Urothelium cell line (cell line): ENCODE measurements around the gene TF.
"Not testable (repeated sequence)": the region's sequence is repeated elsewhere in the genome, so short reads cannot be mapped to it uniquely, and the experiment has no call there.

Source experiments
- DNase-seq: peaks from one replicate; pipeline ENCODE4 v3.0.0; 2011; ENCODE audit warnings: low spot score, mixed read lengths
- FAIRE-seq: peaks from 2 replicates; lab custom pipeline; 2011; peaks lifted over from hg19 to GRCh38; lab: Jason Lieb, UNC

The TF gene

GRCh38 chr3:133745981-133746711 is at the start of gene TF:
Gene TF (plus strand): TSS chr3:133746393. CDS start chr3:133746441, 48 bp downstream.
- FAIRE-seq (no peak), DNase-seq (no peak)

DNA sequence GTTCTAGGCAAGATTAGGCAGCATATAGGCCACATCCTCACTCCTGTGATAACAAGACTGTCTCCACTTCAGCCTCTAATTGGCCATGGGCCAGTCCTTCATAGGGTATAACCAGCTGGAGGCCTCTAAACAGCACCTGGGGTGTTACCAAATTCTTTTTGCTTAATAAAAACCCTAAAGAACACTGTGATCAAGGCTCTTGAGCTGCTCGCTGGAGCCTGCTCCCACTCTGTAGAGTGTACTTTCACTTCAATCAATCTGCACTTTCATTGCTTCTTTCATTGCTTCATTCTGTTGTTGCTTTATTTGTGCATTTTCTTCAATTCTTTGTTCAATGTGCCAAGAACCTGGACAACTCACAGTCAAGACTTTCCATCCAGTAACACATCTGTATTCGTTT is 48.2 kb upstream of the TF start:
- DNase-seq: no peak
- no peak for FAIRE-seq

DNA sequence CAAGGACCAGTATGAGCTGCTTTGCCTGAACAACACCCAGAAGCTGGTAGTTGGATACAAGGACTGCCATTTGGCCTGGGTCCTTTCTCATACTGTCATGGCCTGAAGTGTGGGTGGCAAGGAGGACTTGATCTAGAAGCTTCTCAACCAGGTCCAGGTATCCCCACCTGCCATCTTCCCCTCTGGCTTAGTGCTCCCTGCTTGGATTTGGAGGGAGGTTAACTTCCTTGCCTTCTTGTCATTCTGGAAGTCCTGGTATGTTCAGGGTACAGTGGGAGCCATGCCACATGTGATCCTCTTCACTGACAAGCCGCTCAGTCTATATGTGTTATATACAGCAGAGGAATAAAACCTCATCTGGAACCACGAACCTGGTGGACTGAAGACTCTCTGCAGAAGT is 46.7 kb upstream of the TF start:
- FAIRE-seq: no peak
- DNase-seq: no peak

DNA sequence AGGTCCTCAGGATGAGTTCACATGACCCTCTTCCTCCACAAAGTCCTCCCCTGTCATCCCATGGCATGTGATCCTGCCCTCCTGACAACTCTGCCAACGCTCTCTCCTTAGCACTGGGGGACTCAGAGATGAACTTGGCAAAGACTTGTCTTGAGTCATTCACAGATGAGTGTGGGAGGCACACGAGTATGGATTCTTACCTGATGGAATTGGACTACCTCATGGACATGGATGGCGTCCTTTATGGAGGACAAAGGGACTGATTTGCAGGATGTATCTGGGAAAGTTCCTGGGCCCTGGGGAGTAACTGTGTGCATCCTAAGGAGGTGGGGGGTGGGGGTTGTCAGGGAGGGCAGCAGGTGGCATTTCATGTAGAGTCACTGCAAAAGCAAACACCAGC is 46.3 kb upstream of the TF start:
- DNase-seq (no peak), FAIRE-seq (no peak)

DNA sequence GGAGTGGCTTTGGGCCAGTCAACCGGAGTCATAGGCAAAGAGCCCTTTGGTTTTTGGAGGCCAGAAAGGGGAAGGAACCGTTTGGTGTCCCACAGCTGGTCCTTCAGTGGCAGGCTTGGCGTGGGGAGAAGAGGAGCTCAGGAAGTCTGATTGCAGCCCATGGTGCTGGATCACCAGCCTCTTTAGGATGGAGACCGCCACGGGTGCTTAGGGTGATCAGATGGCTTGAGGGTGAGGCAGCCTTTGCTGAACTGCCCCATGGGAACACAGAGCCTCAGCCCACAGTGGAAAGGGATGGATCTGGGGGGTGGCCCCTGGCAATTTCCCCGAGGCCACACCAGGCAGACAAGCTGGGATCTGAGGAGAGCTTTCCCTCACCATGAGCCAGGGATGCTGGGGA is 45.8 kb upstream of the TF start:
- no peak for FAIRE-seq
- DNase-seq: no peak

GRCh38 chr3:133701435-133702358 is 44.5 kb upstream of the TF start:
- FAIRE-seq: no peak
- DNase-seq: no peak

DNA sequence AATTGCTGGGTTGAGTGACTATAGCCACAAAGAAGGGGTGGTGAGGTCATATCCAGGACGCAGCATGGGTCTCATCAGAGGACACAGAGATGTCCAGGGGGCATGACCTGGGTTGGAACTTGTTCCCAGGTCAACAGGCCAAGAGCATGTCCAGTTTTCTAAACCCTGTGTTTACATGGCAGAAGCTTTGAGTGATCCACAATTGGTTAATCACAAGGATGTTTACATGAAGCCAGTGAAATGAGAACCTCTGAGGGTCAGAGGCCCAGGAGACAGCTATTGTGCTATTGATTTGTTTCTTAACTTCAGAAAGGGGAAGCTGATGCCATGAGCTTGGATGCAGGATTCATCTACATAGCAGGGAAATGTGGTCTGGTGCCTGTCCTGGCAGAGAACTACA is 42.3 kb upstream of the TF start:
- DNase-seq (no peak), FAIRE-seq (no peak)

DNA sequence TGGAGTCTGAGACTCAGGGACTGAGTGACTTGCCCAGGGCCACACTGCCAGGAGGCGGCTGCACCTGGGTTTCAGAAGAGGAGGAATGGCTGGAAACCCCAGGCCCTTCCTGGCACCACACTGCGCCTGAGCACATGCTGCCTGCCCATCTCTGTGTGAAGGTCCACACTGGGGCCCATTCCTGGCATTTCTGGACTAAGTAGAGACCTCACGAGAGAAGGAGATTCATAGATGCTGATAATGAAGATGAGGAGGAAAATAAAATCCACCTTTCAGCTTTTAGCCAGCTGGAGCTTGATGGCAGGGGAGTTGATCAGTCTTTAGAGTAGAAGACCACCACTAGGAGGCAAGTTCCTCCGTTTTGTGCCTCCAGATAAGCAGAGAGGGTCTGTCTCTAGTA is 40.2 kb upstream of the TF start:
- DNase-seq (no peak), FAIRE-seq (no peak)

DNA sequence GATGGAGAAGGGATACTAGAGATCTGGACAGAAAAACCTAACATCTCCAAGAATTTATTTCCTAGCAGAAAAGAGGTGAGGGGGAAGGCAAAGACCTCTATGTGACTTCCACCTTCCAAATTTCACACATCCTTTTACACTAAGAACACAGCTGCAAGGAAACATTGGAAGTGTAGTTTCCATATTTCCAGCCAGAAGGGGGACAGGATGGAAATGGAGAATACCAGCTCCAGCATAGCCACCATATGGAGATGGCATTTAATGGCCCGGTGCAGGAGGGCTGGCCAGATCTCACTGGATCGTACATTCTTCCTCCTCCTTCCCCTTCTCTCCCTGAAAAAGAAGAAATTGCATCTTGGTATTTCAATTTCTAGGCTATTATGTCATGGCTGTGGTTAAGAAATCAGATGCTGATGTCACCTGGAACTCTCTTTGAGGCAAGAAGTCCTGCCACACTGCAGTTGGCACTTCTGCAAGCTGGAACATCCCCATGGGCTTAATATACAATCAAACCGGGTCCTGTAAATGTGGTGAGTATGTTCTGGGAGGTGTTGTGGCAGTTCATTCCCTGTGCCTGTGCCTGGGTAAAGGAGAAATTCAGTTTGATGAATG is 36.9 kb upstream of the TF start:
- FAIRE-seq (no peak), DNase-seq (no peak)

- FAIRE-seq: no peak
- DNase-seq: no peak
These were observed 35.2 kb upstream of the TF start for GRCh38 chr3:133711013-133711412.

GRCh38 chr3:133712017-133712416 is 34.2 kb upstream of the TF start:
- DNase-seq: no peak
- no peak for FAIRE-seq

GRCh38 chr3:133713347-133713746 is 32.8 kb upstream of the TF start:
- DNase-seq (no peak), FAIRE-seq (no peak)

- DNase-seq (no peak), FAIRE-seq (no peak)
These were observed 28.8 kb upstream of the TF start for GRCh38 chr3:133717424-133717823.

- FAIRE-seq (no peak), DNase-seq (no peak)
These were observed 23.3 kb upstream of the TF start for GRCh38 chr3:133722935-133723334.

- FAIRE-seq (no peak), DNase-seq (no peak)
These were observed 15.2 kb upstream of the TF start for GRCh38 chr3:133730993-133731392.

GRCh38 chr3:133732231-133732630 is 14.0 kb upstream of the TF start:
- not testable (repeated sequence) for DNase-seq, FAIRE-seq

- FAIRE-seq (no peak), DNase-seq (no peak)
These were observed 13.0 kb upstream of the TF start for GRCh38 chr3:133733226-133733625.

GRCh38 chr3:133734305-133734704 is 11.9 kb upstream of the TF start:
- DNase-seq (no peak), FAIRE-seq (no peak)

DNA sequence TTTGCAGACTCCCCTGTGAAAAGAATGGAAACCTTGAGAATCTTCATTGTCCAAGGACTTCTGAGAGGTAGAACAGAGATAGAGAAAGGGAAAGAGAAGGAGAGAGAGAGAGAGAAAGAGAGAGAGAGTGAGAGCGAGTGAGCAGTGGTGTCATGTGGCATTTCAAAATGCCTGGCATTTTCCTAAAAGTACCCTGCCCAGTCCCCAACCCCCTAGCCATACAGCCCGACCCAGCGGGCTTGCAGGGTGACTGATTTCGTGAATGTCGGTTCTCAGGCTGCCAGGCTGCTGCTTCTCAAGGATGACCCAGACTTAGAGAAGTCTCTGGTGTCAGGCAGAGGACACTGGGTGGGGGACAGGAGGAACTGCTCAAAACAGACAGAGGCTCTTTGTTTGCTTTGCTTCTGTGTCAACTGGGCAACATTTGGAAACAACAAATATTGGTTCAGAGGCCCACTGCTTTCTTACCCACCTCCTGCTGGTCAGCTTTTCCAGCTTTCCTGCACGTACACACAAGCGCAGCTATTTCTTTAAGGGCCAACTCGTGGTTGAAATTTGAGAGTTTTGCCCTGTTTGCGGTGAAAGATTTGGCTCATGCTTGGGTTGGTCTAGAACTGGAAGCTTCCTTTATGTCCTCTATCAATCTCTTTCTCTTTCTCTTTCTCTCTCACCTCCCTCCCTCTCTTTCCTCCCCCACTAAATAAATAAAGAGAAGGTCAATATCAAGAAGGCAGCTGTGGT is 3.7 kb upstream of the TF start:
- no peak for FAIRE-seq
- peak; percentile 61 for DNase-seq

DNA sequence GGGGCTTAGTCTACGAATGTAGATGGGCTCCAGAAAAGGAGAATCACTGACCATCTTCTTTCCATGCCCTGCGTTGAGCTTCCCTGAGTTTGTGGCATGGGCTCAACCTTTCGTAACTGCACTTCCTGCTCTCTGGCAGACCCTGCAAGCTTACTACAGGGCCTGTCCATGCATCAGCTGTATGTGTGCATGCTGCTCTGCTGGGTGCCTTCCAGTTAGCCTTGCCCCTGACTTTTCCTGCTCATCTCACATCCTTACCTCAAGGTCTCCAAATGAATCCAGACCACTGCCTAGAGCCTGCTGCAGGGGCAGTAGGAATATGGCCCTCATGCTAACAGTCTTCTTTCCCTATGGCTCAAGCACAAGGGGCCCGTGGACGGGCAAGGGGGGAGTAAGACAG is 2.0 kb upstream of the TF start:
- DNase-seq (no peak), FAIRE-seq (no peak)

GRCh38 chr3:133745108-133745507 is 1.1 kb upstream of the TF start:
- DNase-seq (no peak), FAIRE-seq (no peak)
